GM21825 (cell line): ENCODE data around the gene PHTF2.
A peak's percentile ranks its signal among the peaks of the same experiment; 100 is the strongest.

Source experiments
- ATAC-seq: cut with Tn5 transposase; IDR thresholded peaks from one replicate; pipeline ENCODE4 v1.9.1; 2021; ENCODE audit warnings: mild to moderate bottlenecking, moderate library complexity; ENCODE audit not compliant: unreplicated experiment

Gene PHTF2

DNA sequence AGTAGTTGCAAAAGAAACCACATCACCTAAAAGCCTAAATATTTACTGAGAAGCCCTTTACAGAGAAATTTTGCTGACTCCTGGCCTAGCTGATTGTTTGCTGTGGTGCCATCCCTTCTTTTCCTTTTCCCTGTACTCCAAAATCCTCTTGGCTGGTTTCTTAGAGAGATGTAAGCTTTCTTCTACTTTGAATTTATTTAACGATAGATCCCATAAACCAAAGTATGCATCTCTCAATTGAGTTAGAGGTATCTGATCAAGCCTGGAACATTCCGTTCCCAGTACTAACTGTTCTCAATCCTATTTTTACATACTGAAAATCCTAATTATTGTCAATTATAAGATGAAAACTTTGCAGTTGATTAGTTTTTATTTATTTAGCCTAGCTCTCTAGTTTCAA lies 6.6 kb upstream of the PHTF2 start:
- ATAC-seq = no peak

DNA sequence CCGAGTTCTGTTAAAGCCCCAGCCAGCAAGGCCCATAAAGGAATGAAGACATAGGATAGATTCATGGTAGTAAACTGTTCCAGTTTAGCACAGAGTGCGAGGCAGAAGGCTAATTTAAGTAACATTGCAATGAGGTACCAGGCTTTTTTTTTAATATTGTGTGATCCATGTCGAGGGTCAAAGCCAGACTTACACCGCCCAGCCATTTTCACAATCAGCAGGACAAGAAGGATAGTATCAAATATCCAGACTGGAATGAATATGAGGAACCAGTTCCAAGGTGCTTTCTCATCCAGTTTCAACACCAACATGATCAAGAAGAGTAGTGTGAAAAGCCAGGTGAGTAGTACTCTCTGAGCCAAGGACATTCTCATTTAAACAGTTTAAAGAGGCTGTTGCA lies 4.6 kb upstream of the PHTF2 start:
- ATAC-seq = no peak

GRCh38 chr7:77796109-77796508 lies 2.5 kb upstream of the PHTF2 start:
- ATAC-seq = no peak

GRCh38 chr7:77796960-77797359 lies 1.6 kb upstream of the PHTF2 start:
- no peak for ATAC-seq

- ATAC-seq = peak; percentile 21
Observed at GRCh38 chr7:77797734-77798393, 709 bp upstream of the PHTF2 start.

- ATAC-seq = peak; percentile 5
Observed at GRCh38 chr7:77799078-77799964, 748 bp downstream of the PHTF2 start.

- peak; percentile 11 for ATAC-seq
Observed at GRCh38 chr7:77800158-77800557, 1.6 kb downstream of the PHTF2 start.

DNA sequence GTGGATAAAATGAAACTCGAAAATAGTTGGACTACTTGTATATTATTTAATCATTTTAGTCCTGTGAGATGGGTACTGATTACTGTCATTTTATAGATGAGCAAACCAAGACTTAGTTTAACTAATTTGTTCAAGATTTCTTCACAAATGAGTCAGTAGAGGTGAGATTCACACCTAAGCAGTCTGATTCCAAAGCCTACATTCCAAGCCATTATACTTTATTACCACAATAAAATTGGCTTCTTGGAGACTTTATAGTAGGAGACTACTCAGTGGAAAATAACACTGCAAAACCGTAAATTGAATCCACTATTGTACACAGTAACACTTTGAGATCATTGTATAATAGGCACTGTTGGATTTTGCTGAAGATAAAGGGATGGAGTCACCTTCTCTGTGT lies 2.2 kb downstream of the PHTF2 start:
- no peak for ATAC-seq

DNA sequence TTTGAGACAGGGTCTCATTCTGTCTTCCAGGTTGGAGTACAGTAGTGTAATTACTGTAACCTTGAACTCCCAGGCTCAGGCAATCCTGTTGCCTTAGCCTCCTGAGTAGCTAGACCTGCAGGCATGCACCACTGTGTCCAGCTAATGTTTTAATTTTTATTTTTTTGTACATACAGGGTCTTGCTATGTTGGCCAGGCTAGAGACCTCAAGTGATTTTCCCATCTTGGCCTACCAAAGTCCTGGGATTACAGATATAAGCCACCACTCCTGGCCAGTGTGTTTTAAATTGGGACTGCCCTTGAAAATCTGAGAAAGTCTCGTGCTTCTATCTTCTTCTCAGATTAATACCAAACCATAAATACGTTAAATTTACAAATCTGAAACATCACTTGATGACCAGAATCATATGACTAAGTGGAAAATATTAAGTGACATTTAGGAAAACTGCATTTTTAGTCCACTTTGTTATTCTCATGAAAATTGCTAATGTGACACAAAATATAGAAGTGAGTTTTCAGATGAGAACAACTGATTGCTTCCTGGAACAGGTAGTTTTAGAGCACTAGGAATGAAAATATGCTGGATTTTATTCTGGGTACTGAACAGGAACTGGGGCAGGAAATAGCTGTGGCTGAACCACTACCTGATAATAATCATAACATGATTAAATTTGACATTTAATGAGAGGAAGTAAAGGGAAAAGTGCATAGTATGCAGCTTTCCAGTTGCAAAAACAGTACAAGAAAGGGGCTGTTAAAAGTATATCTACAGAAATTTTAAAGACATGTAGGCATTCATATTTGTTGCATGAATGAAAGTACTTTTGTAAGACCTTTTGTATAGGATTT lies 4.2 kb downstream of the PHTF2 start:
- no peak for ATAC-seq

DNA sequence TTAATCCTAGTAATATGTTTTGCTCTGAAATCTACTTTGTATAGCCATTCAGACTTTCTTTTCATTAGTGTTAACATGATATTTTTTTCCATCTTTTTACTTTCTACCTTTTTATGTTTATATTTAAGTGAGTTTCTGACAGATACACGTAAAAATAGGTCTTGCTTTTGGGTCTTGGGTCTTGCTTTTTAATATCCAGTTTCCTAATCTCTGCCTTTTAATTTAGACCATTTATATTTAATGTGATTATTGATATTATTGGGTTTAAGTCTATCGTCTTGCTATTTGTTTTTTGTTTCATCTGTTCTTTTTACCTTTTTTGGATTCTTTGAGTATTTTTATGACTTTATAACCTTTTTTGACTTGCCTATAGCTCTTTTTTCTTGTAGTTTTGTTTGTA lies 7.9 kb downstream of the PHTF2 start:
- no peak for ATAC-seq

GRCh38 chr7:77808517-77808916 lies 9.9 kb downstream of the PHTF2 start:
- ATAC-seq = no peak

GRCh38 chr7:77811516-77812289 lies 13.1 kb downstream of the PHTF2 start:
- ATAC-seq = no peak

- ATAC-seq = no peak
Observed at GRCh38 chr7:77812290-77812685, 13.7 kb downstream of the PHTF2 start.

GRCh38 chr7:77813180-77813579 lies 14.6 kb downstream of the PHTF2 start:
- no peak for ATAC-seq

GRCh38 chr7:77819021-77819420 lies 20.4 kb downstream of the PHTF2 start:
- no peak for ATAC-seq

DNA sequence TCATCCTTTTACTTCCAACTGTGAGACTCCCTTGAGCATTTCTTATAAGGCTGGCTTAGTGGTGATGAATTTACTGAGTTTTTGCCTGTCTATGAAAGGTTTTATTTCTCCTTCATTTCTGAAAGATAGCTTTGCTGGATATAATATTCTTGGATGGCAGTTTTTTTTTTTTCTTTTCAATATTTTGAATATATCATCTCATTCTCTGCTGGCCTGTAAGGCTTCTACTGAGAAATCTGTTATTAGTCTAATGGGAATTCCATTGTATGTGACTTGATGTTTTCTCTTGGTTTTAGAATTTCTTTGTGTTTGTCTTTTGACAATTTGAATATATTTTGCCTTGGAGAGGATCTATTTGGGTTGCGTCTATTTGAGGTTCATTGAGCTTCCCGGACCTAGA lies 22.4 kb downstream of the PHTF2 start:
- no peak for ATAC-seq

DNA sequence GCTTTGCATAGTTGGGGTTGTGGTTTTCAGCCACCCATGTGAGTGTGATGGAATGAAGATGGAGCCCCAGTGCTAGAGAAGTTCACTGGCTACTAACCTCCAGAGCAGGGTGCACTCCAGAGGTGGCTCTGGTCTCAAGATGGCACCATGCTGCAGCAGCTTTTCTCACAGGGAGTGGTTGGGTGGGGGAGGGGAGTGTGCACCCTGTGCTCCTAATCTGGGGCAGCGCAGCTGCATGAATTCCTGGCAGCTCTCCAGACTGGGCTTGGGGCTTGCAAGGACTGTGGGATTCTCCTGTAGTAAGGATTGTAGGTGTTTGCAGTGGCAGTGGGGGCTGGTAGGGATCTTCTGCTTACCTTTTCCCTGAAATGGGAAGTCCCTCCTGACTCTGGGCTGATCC lies 23.7 kb downstream of the PHTF2 start:
- no peak for ATAC-seq

DNA sequence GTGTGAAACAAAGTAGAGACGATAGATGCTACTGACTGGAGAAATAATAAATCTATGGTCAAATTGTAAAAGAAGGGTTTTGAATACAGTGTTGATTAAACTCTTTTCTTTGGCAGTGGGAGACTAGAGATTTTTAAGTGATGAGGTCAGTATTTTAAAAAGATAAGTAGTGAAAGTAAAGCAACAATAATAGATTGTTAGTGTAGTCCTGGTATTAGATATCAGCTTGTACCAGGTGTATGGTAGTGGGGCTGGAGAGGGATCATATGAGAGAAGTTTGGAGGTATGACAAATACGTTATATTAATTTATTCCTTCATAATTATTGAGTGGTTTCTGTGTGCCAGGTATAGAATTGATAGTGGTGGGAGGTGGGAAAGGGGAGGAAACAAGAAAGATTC lies 25.2 kb downstream of the PHTF2 start:
- peak; percentile 20 for ATAC-seq

DNA sequence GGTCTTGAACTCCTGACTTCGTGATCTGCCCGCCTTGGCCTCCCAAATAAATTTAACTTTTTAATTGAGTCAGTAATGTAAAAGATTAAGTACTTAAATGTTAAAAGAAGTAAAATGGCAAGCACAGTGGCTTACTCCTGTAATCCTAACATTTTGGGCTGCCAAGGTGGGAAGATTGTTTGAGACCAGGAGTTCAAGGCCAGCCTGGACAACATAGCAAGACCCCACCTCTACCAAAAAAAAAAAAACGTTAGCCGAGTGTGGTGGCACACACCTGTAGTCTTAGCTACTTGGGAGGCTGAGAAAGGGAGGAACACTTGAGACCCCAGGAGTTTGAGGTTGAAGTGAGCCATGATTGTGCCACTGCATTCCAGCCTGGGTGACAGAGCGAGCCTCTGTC lies 26.1 kb downstream of the PHTF2 start:
- ATAC-seq = no peak

GRCh38 chr7:77825131-77825530 lies 26.6 kb downstream of the PHTF2 start:
- ATAC-seq = no peak

GRCh38 chr7:77826300-77826699 lies 27.7 kb downstream of the PHTF2 start:
- ATAC-seq = no peak
